ENCODE data around the gene CDH2.

The CDH2 gene

DNA sequence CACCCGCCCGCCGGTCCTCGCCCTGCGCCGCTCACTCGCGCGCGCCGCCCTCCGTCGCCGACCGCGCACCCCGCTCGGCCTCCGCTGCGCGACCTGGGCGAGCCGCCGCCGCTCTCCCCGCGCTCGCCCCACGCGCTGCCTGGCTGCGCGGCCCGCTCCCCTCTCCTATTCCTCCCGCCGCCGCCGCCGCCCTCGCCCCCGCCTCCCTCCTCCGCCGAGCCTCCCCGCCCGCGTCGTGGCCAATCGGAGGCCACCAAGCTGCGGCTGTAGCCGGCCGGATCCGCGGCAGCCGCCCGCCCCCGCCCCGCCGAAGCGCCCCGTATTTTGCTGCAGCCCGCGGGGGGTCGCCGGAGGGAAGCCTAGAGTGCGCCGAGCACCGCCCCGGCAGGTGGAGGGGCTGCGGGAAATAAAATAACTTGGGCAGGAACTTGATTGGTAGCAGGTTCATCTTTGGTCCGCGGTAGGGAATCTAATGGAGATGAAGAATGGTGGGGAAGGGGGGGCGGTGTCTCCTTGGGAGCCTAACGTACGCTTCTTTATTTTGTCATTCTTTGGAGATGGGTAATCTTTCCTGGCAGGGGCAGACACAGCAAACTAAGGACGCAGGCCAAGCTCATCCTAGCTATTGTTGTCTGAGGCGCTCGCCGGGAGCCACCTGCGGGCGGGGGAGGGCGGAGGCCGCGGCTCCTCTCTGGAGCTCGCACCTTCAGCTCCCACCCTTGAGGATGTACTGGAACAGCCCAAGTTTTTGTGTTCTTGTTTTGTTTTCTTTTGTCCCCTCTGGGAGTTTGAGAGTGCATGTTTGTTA, 1.1 kb upstream of the CDH2 start:
- Mint-ChIP-seq H3K36me3 (ENCODE audit: low read depth) (no peaks in the 10 kb centered on the region), H3K4me1 (ENCODE audit: low read depth) (peaks cover 8% of the 10 kb centered on the region), H3K27ac (no peak overlapping the region), H3K27me3 (ENCODE audit: low read depth) (peaks cover 49% of the 10 kb centered on the region), H3K4me3 (peak overlapping the region; percentile 33), H3K9me3 (peaks cover 3% of the 10 kb centered on the region)

GRCh38 chr18:28176698-28176947, 307 bp downstream of the CDH2 start:
- Mint-ChIP-seq H3K36me3 (ENCODE audit: low read depth) (no peaks in the 10 kb centered on the region), H3K4me1 (ENCODE audit: low read depth) (peaks cover 8% of the 10 kb centered on the region), H3K9me3 (peaks cover 3% of the 10 kb centered on the region), H3K4me3 (no peak overlapping the region), H3K27me3 (ENCODE audit: low read depth) (peaks cover 49% of the 10 kb centered on the region), H3K27ac (no peak overlapping the region)

DNA sequence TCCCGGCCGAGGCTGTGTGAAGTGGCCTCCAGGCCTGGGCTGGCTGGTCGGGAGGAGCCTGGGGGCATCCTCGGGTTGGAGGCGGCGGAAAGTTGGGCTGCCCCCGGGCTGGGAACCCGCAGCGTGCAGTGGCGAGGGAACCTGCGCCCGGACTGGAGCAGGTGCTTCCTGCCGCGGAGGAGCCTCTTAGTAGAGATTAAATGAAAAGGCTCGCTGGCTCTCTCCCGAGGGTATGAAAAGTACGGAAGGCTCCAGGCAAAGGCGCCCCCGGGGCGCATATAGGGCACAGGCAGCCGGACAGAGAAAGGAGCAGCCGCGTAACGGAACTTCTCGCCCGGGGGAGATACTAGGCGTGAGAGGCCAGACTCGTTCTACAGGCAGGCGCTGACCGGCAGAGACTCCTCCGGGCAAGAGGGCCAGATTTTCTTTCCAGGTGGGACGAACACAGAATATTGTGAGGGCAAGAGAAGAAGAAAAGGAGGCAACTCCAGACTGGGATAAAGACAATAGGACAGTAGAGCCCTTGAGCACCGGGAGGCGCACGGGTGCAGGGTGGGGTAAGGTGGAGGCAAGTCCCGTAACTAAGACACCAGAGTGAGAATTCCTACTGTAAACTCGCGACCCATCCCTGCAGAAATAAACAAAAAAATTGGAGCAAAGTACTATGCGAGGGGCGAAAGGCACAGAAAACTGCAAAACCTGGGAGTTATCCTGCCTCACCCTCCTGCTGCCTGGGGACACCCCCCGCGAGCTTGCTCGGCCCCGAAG, 816 bp downstream of the CDH2 start:
- Mint-ChIP-seq H3K27me3 (ENCODE audit: low read depth) (peaks cover 49% of the 10 kb centered on the region), H3K36me3 (ENCODE audit: low read depth) (no peaks in the 10 kb centered on the region)

GRCh38 chr18:28175150-28175929, 1.6 kb downstream of the CDH2 start:
- peaks cover 3% of the 10 kb centered on the region for H3K9me3 Mint-ChIP-seq
- H3K27me3 Mint-ChIP-seq (ENCODE audit: low read depth): peaks cover 43% of the 10 kb centered on the region
- H3K36me3 Mint-ChIP-seq (ENCODE audit: low read depth): no peaks in the 10 kb centered on the region
- H3K4me1 Mint-ChIP-seq (ENCODE audit: low read depth): peaks cover 8% of the 10 kb centered on the region
- no peak overlapping the region for H3K4me3 Mint-ChIP-seq
- H3K27ac Mint-ChIP-seq: peak overlapping the region; percentile 19

More for the DNA sequence above, 816 bp downstream of the CDH2 start:
- Mint-ChIP-seq H3K4me3 (peak overlapping the region; percentile 68), H3K4me1 (ENCODE audit: low read depth) (peaks cover 8% of the 10 kb centered on the region), H3K27ac (peak overlapping the region; percentile 71), H3K9me3 (peaks cover 3% of the 10 kb centered on the region)

DNA sequence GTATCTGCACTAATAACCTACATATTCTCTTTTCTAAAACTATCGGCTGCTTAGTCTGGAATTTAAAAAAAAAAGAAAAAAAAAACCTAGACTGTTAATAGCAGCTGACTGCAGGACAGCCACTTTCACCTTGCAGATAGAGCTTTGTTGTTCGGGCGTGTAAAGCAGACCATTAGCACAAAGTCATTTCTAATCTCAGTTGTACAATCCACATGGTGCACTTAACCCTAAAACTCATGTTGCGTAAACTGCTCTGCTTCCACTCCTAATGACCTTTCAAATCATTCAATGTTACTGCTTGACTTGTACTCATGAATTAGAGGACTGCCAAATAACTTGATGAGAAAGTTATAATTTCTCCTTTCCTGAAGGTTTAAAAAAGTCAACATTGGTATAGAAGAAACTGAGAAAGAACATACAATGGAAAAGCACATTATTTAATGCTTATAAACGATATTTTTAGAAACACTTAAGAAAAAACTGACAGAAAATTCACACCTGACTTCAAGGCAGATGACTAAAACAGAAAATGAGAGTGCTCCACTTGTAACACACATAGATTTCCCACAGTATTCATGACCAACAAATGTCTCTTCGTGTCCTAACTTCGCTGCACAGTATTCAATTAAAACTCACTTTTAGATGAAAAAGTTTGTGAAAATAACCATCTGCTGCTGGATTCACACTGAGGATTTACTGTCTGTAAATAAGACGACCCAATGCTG, 2.6 kb downstream of the CDH2 start:
- Mint-ChIP-seq H3K4me1 (ENCODE audit: low read depth) (peaks cover 8% of the 10 kb centered on the region), H3K4me3 (no peak overlapping the region), H3K9me3 (peaks cover 3% of the 10 kb centered on the region), H3K27ac (no peak overlapping the region), H3K27me3 (ENCODE audit: low read depth) (peaks cover 36% of the 10 kb centered on the region), H3K36me3 (ENCODE audit: low read depth) (no peaks in the 10 kb centered on the region)

GRCh38 chr18:28171837-28172236, 5.1 kb downstream of the CDH2 start:
- H3K27me3 Mint-ChIP-seq (ENCODE audit: low read depth): peaks cover 22% of the 10 kb centered on the region
- H3K4me1 Mint-ChIP-seq (ENCODE audit: low read depth): peaks cover 8% of the 10 kb centered on the region
- H3K36me3 Mint-ChIP-seq (ENCODE audit: low read depth): no peaks in the 10 kb centered on the region
- H3K4me3 Mint-ChIP-seq: no peak overlapping the region
- H3K9me3 Mint-ChIP-seq: peaks cover 3% of the 10 kb centered on the region
- no peak overlapping the region for H3K27ac Mint-ChIP-seq

DNA sequence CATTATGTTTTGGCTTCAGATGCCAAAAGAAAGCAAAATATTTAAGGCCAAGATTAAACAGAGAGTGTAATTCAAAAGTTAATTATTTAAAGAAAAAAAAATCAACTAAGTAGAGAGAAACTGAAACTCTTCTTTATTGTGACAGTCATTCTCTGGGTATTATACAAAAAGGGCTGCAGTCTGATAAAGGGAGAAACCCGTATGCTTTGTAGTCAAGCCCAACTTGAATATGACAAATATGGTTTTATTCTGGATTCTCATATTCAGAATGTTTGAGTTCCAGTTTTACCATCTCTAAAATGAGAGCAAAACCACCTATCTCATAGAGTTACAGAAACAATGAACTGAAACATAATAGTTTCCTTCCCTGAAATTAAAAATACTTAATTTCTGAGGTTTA, 8.2 kb downstream of the CDH2 start:
- no peak overlapping the region for H3K27ac Mint-ChIP-seq
- no peaks in the 10 kb centered on the region for H3K27me3 Mint-ChIP-seq (ENCODE audit: low read depth)
- no peaks in the 10 kb centered on the region for H3K4me1 Mint-ChIP-seq (ENCODE audit: low read depth)
- H3K9me3 Mint-ChIP-seq: no peaks in the 10 kb centered on the region
- no peak overlapping the region for H3K4me3 Mint-ChIP-seq
- H3K36me3 Mint-ChIP-seq (ENCODE audit: low read depth): no peaks in the 10 kb centered on the region

DNA sequence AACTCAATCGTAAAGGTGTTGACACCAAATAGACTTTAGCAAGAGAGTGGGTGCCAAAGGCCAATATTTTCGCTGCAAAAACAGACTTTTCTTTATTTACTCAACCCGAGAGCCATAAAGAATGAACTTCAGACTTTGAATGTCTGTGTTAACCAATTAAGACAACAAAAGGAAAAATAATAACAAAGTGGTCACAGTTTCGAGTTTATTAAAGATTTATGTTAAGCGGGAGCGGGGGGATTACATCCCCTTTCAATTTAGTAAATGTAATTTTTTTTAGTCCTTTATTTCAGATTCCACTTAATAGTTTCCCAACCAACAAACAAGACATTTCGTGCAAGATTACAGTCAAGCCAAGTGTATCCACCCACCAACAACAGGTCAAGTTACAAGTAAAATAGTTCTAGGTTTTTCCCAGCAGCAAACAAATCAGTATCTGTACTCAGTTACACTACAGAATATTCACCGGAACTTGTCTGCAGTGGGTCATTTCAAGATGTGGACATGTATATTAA, 9.0 kb downstream of the CDH2 start:
- Mint-ChIP-seq H3K4me3 (no peak overlapping the region), H3K4me1 (ENCODE audit: low read depth) (no peaks in the 10 kb centered on the region), H3K9me3 (no peaks in the 10 kb centered on the region), H3K36me3 (ENCODE audit: low read depth) (no peaks in the 10 kb centered on the region), H3K27ac (no peak overlapping the region), H3K27me3 (ENCODE audit: low read depth) (no peaks in the 10 kb centered on the region)

GRCh38 chr18:28164771-28165483, 12.0 kb downstream of the CDH2 start:
- Mint-ChIP-seq H3K27ac (no peak overlapping the region), H3K4me1 (ENCODE audit: low read depth) (no peaks in the 10 kb centered on the region), H3K4me3 (no peak overlapping the region), H3K9me3 (no peaks in the 10 kb centered on the region), H3K27me3 (ENCODE audit: low read depth) (no peaks in the 10 kb centered on the region), H3K36me3 (ENCODE audit: low read depth) (no peaks in the 10 kb centered on the region)

DNA sequence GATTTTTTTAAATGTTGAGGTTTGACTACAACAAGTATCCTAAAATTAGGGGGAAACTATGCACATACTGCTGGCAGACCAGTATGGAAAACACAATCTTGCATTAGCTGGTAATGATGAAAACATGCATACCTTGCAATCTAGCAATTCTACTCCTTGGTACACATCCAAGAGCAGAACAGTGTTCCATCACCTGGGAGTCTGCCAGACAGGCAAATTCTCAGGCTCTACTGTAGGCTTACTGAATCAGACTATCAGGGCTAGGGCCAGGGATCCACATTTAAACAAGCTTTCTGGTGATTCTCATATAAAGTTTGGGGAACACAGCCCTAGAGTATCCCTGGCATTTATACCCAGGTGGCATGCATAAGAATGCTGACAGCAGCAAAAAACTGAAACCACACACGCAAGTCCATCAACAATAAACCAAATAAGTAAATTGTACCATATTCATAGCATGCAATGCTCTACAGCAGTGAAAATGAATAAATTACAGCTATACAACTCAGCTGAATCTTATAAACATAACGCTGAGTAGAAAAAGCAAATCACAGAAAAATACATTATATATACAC, 13.6 kb downstream of the CDH2 start:
- no peaks in the 10 kb centered on the region for H3K27me3 Mint-ChIP-seq (ENCODE audit: low read depth)
- no peaks in the 10 kb centered on the region for H3K36me3 Mint-ChIP-seq (ENCODE audit: low read depth)

GRCh38 chr18:28161608-28162599, 15.0 kb downstream of the CDH2 start:
- H3K4me1 Mint-ChIP-seq (ENCODE audit: low read depth): no peaks in the 10 kb centered on the region
- no peak overlapping the region for H3K4me3 Mint-ChIP-seq
- H3K27me3 Mint-ChIP-seq (ENCODE audit: low read depth): no peaks in the 10 kb centered on the region
- H3K36me3 Mint-ChIP-seq (ENCODE audit: low read depth): no peaks in the 10 kb centered on the region
- H3K9me3 Mint-ChIP-seq: no peaks in the 10 kb centered on the region
- H3K27ac Mint-ChIP-seq: no peak overlapping the region

More for the DNA sequence above, 13.6 kb downstream of the CDH2 start:
- Mint-ChIP-seq H3K4me1 (ENCODE audit: low read depth) (no peaks in the 10 kb centered on the region), H3K27ac (no peak overlapping the region), H3K9me3 (no peaks in the 10 kb centered on the region), H3K4me3 (no peak overlapping the region)

- Mint-ChIP-seq H3K4me3 (no peak overlapping the region), H3K27ac (no peak overlapping the region), H3K36me3 (ENCODE audit: low read depth) (no peaks in the 10 kb centered on the region), H3K4me1 (ENCODE audit: low read depth) (no peaks in the 10 kb centered on the region), H3K27me3 (ENCODE audit: low read depth) (no peaks in the 10 kb centered on the region), H3K9me3 (no peaks in the 10 kb centered on the region)
These were observed 17.9 kb downstream of the CDH2 start for GRCh38 chr18:28159055-28159454.
